HepG2 (cell line): ENCODE measurements around the gene CABLES1. TPM values are rescaled to one million over a fixed set of nuclear protein-coding genes. Genes with fewer than 3 reads are reported as not detected.
A peak's percentile ranks its signal among the peaks of the same experiment; 100 is the strongest.

ENCODE experiments used
- ATAC-seq: fragments of 200-7000 bp; cut with Tn5 transposase; 3 replicates; pipeline ENCODE4 v1.9.1; 2020; ENCODE audit warnings: mild to moderate bottlenecking, moderate library complexity
- BruUV-seq: library from RNA; stranded (reverse); fragments of 400-500 nt; replicated peaks from 2 replicates; lab custom pipeline; 2021; lab: Mats Ljungman, UMichigan
- CTCF ChIA-PET: fragments of 300-600 bp; formaldehyde crosslinking; extraction: SDS; loops from one replicate; lab custom pipeline; 2021; ENCODE audit warnings: low total read pairs, inconsistent platforms, low intra/inter-chr PET ratio; lab: Yijun Ruan, JAX
- POLR2A ChIA-PET: fragments of 350-600 bp; sonication (Branson Sonifier 250); formaldehyde crosslinking; loops from one replicate; lab custom pipeline; 2020; ENCODE audit warnings: antibody characterized with exemption, inconsistent platforms; lab: Yijun Ruan, JAX
- DNase-seq: peaks from one replicate; pipeline ENCODE4 v3.0.0-alpha.2; 2015; ENCODE audit warnings: low spot score
- FAIRE-seq: peaks from 3 replicates; lab custom pipeline; 2011; peaks lifted over from hg19 to GRCh38; lab: Jason Lieb, UNC
- H2AFZ ChIP-seq: one replicate; pipeline ENCODE4 v1.6.1; 2011; ENCODE audit warnings: low read length, inconsistent platforms
- H3K27ac ChIP-seq: fragments of 300-600 bp; 3 replicates; pipeline ENCODE4 v1.8.0; 2011; ENCODE audit warnings: mixed run types, mild to moderate bottlenecking, mixed read lengths, low read length, inconsistent platforms; ENCODE audit not compliant: insufficient read depth; ENCODE audit errors: extremely low read length
- H3K27me3 ChIP-seq, 2 experiments: fragments of 200-600 bp in 1 of 2; 2 replicates in 1 of 2; 3 replicates in 1 of 2; pipeline versions ENCODE4 v1.6.0 to v1.8.0; 2011; ENCODE audit warnings: low read length in 2 of 2, mild to moderate bottlenecking in 2 of 2, moderate library complexity in 2 of 2, inconsistent platforms in 1 of 2; ENCODE audit not compliant: insufficient read depth in 2 of 2, control insufficient read depth in 1 of 2
- H3K36me3 ChIP-seq, 2 experiments: fragments of 200-600 bp in 1 of 2; replicated peaks in 1 of 2; 2 replicates in 1 of 2; 3 replicates in 1 of 2; pipeline versions ENCODE4 v1.5.1 to v1.8.0; 2011; ENCODE audit warnings: low read length in 2 of 2, inconsistent platforms in 1 of 2; ENCODE audit not compliant: insufficient read depth in 2 of 2, control insufficient read depth in 1 of 2
- H3K4me1 ChIP-seq: 2 replicates; pipeline ENCODE4 v1.5.1; 2012; ENCODE audit warnings: low read length, inconsistent platforms; ENCODE audit not compliant: insufficient read depth
- H3K4me2 ChIP-seq: 2 replicates; pipeline ENCODE4 v1.6.0; 2011; ENCODE audit warnings: low read depth, low read length, inconsistent platforms
- H3K4me3 ChIP-seq, 3 experiments: fragments of 200-600 bp in 1 of 3; sonication (generic), shearing (Covaris generic) in 1 of 3; replicated peaks in 1 of 3; 2 replicates each; pipeline ENCODE4 v1.5.1; 2011 to 2016; ENCODE audit warnings: low read length in 3 of 3, inconsistent platforms in 2 of 3, low read depth in 2 of 3, mild to moderate bottlenecking in 2 of 3, control low read depth in 1 of 3, mixed read lengths in 1 of 3; ENCODE audit not compliant: insufficient read depth in 1 of 3
- H3K79me2 ChIP-seq: one replicate; pipeline ENCODE4 v1.6.1; 2011; ENCODE audit warnings: low read length, inconsistent platforms; ENCODE audit not compliant: insufficient read depth
- H3K9ac ChIP-seq: 2 replicates; pipeline ENCODE4 v1.6.0; 2011; ENCODE audit warnings: mild to moderate bottlenecking, low read depth, low read length, inconsistent platforms; ENCODE audit not compliant: insufficient read depth
- H3K9me3 ChIP-seq: 2 replicates; pipeline ENCODE4 v1.5.1; 2012; ENCODE audit warnings: mild to moderate bottlenecking, low read length
- H4K20me1 ChIP-seq: 2 replicates; pipeline ENCODE4 v1.6.0; 2011; ENCODE audit warnings: inconsistent platforms, mild to moderate bottlenecking, low read length, moderate library complexity; ENCODE audit not compliant: insufficient read depth
- FOXC1 ChIP-seq: sonication (generic); formaldehyde crosslinking; IDR thresholded peaks from 2 replicates; pipeline ENCODE4 v1.8.0; 2022; ENCODE audit warnings: mild to moderate bottlenecking, missing genetic modification reagents, borderline replicate concordance
- JUNB ChIP-seq: sonication (generic); formaldehyde crosslinking; IDR thresholded peaks from 2 replicates; pipeline ENCODE4 v1.8.0; 2022; ENCODE audit warnings: missing genetic modification reagents, mild to moderate bottlenecking, borderline replicate concordance
- MAFF ChIP-seq: IDR thresholded peaks from 2 replicates; pipeline ENCODE4 v1.6.1; 2011; ENCODE audit warnings: low read depth, low read length, improper control_type of control experiment
- ONECUT2 ChIP-seq: sonication (generic); formaldehyde crosslinking; IDR thresholded peaks from 2 replicates; pipeline ENCODE4 v1.4.0; 2020; ENCODE audit warnings: missing genetic modification reagents
- TBP ChIP-seq: sonication (generic); formaldehyde crosslinking; IDR thresholded peaks from 2 replicates; pipeline ENCODE4 v1.5.0; 2020; ENCODE audit warnings: missing genetic modification reagents
- ZNF264 ChIP-seq: sonication (generic); formaldehyde crosslinking; IDR thresholded peaks from 2 replicates; pipeline ENCODE4 v1.4.0; 2020; ENCODE audit warnings: missing genetic modification reagents
- ZZZ3 ChIP-seq: sonication (generic); formaldehyde crosslinking; IDR thresholded peaks from 2 replicates; pipeline ENCODE4 v1.4.0; 2020; ENCODE audit warnings: missing genetic modification reagents, mild to moderate bottlenecking, borderline replicate concordance
- WGBS: methylation state at CpG from one replicate; pipeline ENCODE4 v1.1.6; 2017; ENCODE audit warnings: low lambda C conversion rate; 5-methylcytosine and 5-hydroxymethylcytosine counted together
- in situ Hi-C: cut with HindIII; loops from 2 replicates; pipeline ENCODE4 v1.10.0; 2017; ENCODE audit warnings: low pct_unique_long_range_greater_than_20kb; ENCODE audit not compliant: extremely low pct_ligation_motif_present
- intact Hi-C: fragments of 100-400 bp; cut with micrococcal nuclease; formaldehyde crosslinking; loops from one replicate; pipeline ENCODE4 v1.10.0; 2022; ENCODE audit not compliant: unreplicated experiment
- polyA plus RNA-seq, 8 experiments: library from polyadenylated mRNA; depleted of rRNA in 3 of 8; stranded (reverse) in 7 of 8; unstranded in 1 of 8; fragments of >200 nt; fragmentation: Illumina TruSeq in 4 of 8; extraction: Trizol in 4 of 8; gene quantifications; 2 replicates each; pipeline versions ENCODE4 v1.2.1 to v1.2.3, GENCODE V29; 2011 to 2016; ENCODE audit warnings: low read depth in 4 of 8, missing spikeins in 1 of 8, mixed read lengths in 1 of 8; ENCODE audit not compliant: insufficient read depth in 1 of 8
- total RNA-seq, 5 experiments: library from RNA; depleted of rRNA; stranded (reverse); fragments of >200 nt; fragmentation: Illumina TruSeq; extraction: Trizol; gene quantifications; 2 replicates each; pipeline ENCODE4 v1.2.3, GENCODE V29; 2016; ENCODE audit warnings: low read depth in 1 of 5

The CABLES1 gene
- total and polyA plus RNA-seq, 2 of the 13 experiments (the other 11 are each of a cell fraction or from before 2014, with no cell fraction given): 14.7 to 25.8 TPM

DNA sequence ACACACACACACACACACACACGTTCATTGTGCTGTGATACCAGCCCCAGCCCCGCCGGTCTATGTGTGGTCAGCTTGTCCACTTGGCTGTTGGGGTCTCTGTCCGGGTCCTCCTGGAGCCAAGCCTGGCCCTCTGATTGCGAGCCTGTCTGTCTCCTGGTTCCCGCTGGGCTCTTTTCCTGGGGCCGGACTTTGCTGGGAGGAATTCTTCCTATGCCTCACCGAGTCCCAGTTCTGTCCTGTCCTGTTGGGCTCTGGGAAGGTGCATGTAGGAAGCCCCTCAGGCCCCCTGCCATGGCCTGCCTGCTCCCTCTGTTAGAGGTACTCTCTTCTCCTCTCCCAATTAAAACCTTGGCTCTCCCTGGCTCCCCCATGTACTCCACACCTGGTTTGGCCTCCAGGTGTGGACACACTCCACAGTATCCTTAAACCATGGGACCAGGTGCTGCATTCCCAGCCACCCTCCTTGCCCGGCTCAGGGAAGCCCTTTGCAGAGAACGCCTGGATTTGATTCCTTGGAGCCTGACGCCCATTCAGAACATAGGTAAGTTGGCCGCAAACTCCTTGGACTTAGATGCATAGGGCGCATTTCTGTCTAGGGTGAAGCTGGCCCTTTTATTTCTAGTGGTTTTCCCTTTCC is 42.3 kb downstream of the CABLES1 start:
- intact Hi-C loops: no loop called here

DNA sequence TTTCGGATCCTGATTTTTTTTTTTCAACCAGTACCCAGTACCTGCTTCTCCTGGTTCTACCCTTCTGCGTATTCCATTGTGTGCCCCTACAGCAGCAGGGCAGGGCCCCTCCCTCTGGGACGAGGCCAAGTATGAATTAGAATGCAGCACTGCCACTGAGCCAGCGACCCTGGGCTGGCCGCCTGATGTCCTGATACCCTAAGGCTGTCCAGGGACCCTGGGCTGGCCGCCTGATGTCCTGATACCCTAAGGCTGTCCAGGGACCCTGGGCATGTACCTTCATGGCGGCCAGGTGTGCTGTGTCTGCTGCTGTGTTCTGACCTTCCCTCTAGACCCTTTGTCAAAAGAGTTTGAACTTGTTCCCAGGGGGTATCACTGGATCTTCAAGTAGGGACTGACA is 42.9 kb downstream of the CABLES1 start:
- ChIA-PET CTCF (no interaction called here), POLR2A (interaction anchor here (1.1 to 1.6 kb wide), 3 partner anchors 37 to 43 kb away, joined by 3 to 9 read pairs (median 8); partner anchors contain the start of gene CABLES1)
- peaks cover 24% of the 10 kb centered on the region for H3K79me2 ChIP-seq
- BruUV-seq: no TSS peak
- ATAC-seq (peak; percentile 60), DNase-seq (no peak), FAIRE-seq (no peak)
- H3K4me1 ChIP-seq: peaks cover 22% of the 10 kb centered on the region
- H4K20me1 ChIP-seq: peaks cover 4% of the 10 kb centered on the region; the same call in 1 of the 2 replicates
- peaks cover 0 to 17% of the 10 kb centered on the region in 2 experiments; a peak in 4 of 5 replicates for H3K36me3 ChIP-seq
- no peaks in the 10 kb centered on the region for H3K9me3 ChIP-seq
- WGBS: 87% methylated on average over 7 of the region's 7 CpGs
- no peak overlapping the region for H3K27ac ChIP-seq
- H3K4me3 ChIP-seq: no peak overlapping the region
- in situ Hi-C loops: no loop called here
- H2AFZ ChIP-seq: no peak overlapping the region
- no peaks in the 10 kb centered on the region for H3K27me3 ChIP-seq
- intact Hi-C loops: no loop called here
- no peak overlapping the region for H3K4me2 ChIP-seq
- no peak for TF ChIP-seq ONECUT2
- no peak for TF ChIP-seq ZZZ3
- no peak for TF ChIP-seq JUNB (CRISPR knock-in tag)
- TF ChIP-seq TBP (CRISPR knock-in tag): no peak
- H3K9ac ChIP-seq: no peak overlapping the region

More for the DNA sequence above, 42.3 kb downstream of the CABLES1 start:
- H3K4me2 ChIP-seq: no peak overlapping the region
- DNase-seq (no peak), FAIRE-seq (no peak), ATAC-seq (no peak; the same call in 1 of the 3 replicates)
- no TSS peak for BruUV-seq
- in situ Hi-C loops: no loop called here
- ChIA-PET POLR2A (interaction anchor here (1.1 kb wide), 1 partner anchor 40 kb away, joined by 3 read pairs; no protein-coding TSS in a partner anchor), CTCF (no interaction called here)
- peaks cover 22% of the 10 kb centered on the region for H3K4me1 ChIP-seq
- H3K9ac ChIP-seq: no peak overlapping the region
- H3K27ac ChIP-seq: no peak overlapping the region
- WGBS: 97% methylated on average over 9 of the region's 13 CpGs
- peaks cover 23% of the 10 kb centered on the region for H3K79me2 ChIP-seq
- no peak for TF ChIP-seq FOXC1 (CRISPR knock-in tag)
- no peak for TF ChIP-seq ZNF264 (CRISPR knock-in tag)
- TF ChIP-seq MAFF: no peak
- peaks cover 4% of the 10 kb centered on the region; the same call in 1 of the 2 replicates for H4K20me1 ChIP-seq
- H3K9me3 ChIP-seq: no peaks in the 10 kb centered on the region
- H3K27me3 ChIP-seq: no peaks in the 10 kb centered on the region
- H3K36me3 ChIP-seq: peaks cover 0 to 12% of the 10 kb centered on the region in 2 experiments; a peak in 4 of 5 replicates
- no peak overlapping the region for H2AFZ ChIP-seq
- H3K4me3 ChIP-seq: no peak overlapping the region
